CD4-positive, alpha-beta memory T cell (primary cell): ENCODE results near the gene ANKRD10. TPM values are rescaled to one million over a fixed set of nuclear protein-coding genes. Genes with fewer than 3 reads are reported as not detected.
A peak's percentile ranks its signal among the peaks of the same experiment; 100 is the strongest.

Source experiments
- CTCF ChIA-PET: fragments of 350-600 bp; sonication (Branson Sonifier 250); formaldehyde crosslinking; loops from one replicate; lab custom pipeline; 2021; ENCODE audit warnings: inconsistent platforms; ENCODE audit not compliant: partially characterized antibody; lab: Charles Lee
- POLR2A ChIA-PET: fragments of 350-600 bp; sonication (Branson Sonifier 250); formaldehyde crosslinking; loops from one replicate; lab custom pipeline; 2021; ENCODE audit not compliant: partially characterized antibody; lab: Charles Lee
- DNase-seq, 5 donors: peaks; one replicate each; pipeline versions ENCODE4 v3.0.0 to v3.0.0-alpha.2; 2020 to 2022; ENCODE audit warnings: mixed read lengths in 1 of 5
- H3K27ac ChIP-seq: one replicate; pipeline ENCODE4 v1.7.0; 2013; ENCODE audit warnings: low read depth, low read length
- H3K27me3 ChIP-seq: 2 replicates; pipeline ENCODE4 v1.7.0; 2013; ENCODE audit warnings: mild to moderate bottlenecking, low read length, moderate library complexity; ENCODE audit not compliant: insufficient read depth
- H3K36me3 ChIP-seq: 2 replicates; pipeline ENCODE4 v1.7.0; 2013; ENCODE audit warnings: mild to moderate bottlenecking, low read length, moderate library complexity; ENCODE audit not compliant: insufficient read depth
- H3K4me1 ChIP-seq: 2 replicates; pipeline ENCODE4 v1.7.0; 2013; ENCODE audit warnings: mild to moderate bottlenecking, low read length, moderate library complexity; ENCODE audit not compliant: insufficient read depth
- H3K4me3 ChIP-seq, 2 donors: one replicate each; pipeline ENCODE4 v1.7.0; 2013; ENCODE audit warnings: low read length in 2 of 2, mild to moderate bottlenecking in 1 of 2
- H3K9me3 ChIP-seq, 2 donors: one replicate each; pipeline ENCODE4 v1.7.0; 2013; ENCODE audit warnings: low read length in 2 of 2, control low read depth in 1 of 2; ENCODE audit not compliant: control insufficient read depth in 1 of 2
- H3K27ac Mint-ChIP-seq, 7 donors: one replicate each; pipeline ENCODE4 v1.8.0; 2020 to 2021; ENCODE audit warnings: mixed read lengths in 7 of 7, mild to moderate bottlenecking in 6 of 7, inconsistent platforms in 3 of 7, moderate library complexity in 3 of 7
- H3K27me3 Mint-ChIP-seq, 2 donors: one replicate each; pipeline ENCODE4 v1.8.0; 2020 to 2021; ENCODE audit warnings: mixed read lengths in 2 of 2
- H3K36me3 Mint-ChIP-seq, 2 donors: one replicate each; pipeline ENCODE4 v1.8.0; 2020 to 2021; ENCODE audit warnings: mixed read lengths in 2 of 2, inconsistent platforms in 1 of 2, mild to moderate bottlenecking in 1 of 2
- H3K4me1 Mint-ChIP-seq, 4 donors: one replicate each; pipeline ENCODE4 v1.8.0; 2020 to 2021; ENCODE audit warnings: mixed read lengths in 4 of 4, mild to moderate bottlenecking in 1 of 4
- H3K4me3 Mint-ChIP-seq, 8 donors: one replicate each; pipeline ENCODE4 v1.8.0; 2020 to 2021; ENCODE audit warnings: mixed read lengths in 8 of 8, mild to moderate bottlenecking in 7 of 8, moderate library complexity in 6 of 8, inconsistent platforms in 3 of 8
- H3K9me3 Mint-ChIP-seq, 8 donors: one replicate each; pipeline ENCODE4 v1.8.0; 2020 to 2021; ENCODE audit warnings: mixed read lengths in 8 of 8, mild to moderate bottlenecking in 5 of 8, inconsistent platforms in 3 of 8, moderate library complexity in 1 of 8
- intact Hi-C: fragments of 100-400 bp; cut with micrococcal nuclease; formaldehyde crosslinking; loops from one replicate; pipeline ENCODE4 v1.15.1; 2023
- polyA plus RNA-seq, 2 donors: library from polyadenylated mRNA; unstranded; fragments of 300-500 nt; fragmentation: Illumina TruSeq; gene quantifications; one replicate each; pipeline ENCODE4 v1.2.3, GENCODE V29; 2021
- total RNA-seq, 2 experiments: library from RNA; stranded (reverse); gene quantifications; one replicate each; pipeline ENCODE4 v1.2.3, GENCODE V29; 2021

ANKRD10 gene
- total and polyA plus RNA-seq, 4 experiments from 2014 or later: 53.0 to 140 (median 95.3) TPM

DNA sequence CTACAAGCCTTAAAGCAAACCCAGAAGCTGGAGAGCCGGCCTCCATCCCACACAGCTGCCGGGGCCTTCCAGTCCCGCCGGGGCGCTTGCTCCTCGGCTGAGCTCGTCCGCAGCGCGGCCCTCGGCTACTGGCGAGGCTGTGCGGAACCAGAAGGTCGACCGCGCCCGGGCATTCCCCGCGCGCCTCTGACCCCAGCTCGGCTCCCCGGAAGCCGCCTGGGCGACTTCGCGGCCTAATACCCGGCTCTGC is 863 bp downstream of the ANKRD10 start:
- ChIA-PET POLR2A (interaction anchor here (1.1 to 2.9 kb wide), 6 partner anchors 38 to 352 kb away, joined by 3 to 48 read pairs (median 6); partner anchors contain the start of genes CARS2, ING1, NAXD and RAB20), CTCF (interaction anchor here (0.8 to 1.2 kb wide), 4 partner anchors 8 to 311 kb away, joined by 3 to 4 read pairs (median 3); no protein-coding TSS in a partner anchor)
- Histone ChIP-seq H3K4me1 (peaks cover 52% of the 10 kb centered on the region), H3K27ac (peak overlapping the region; percentile 77), H3K36me3 (peaks cover 5% of the 10 kb centered on the region), H3K9me3 (no peaks in the 10 kb centered on the region), H3K27me3 (no peaks in the 10 kb centered on the region), H3K4me3 (peak overlapping the region; percentile 26 to 89)
- intact Hi-C loops: loop anchor here (2.0 to 10.0 kb wide), 2 partner anchors 299 to 353 kb away; partner anchors contain the start of genes NAXD and RAB20
- peak overlapping the region; percentile 87 to 96 (median 92) for H3K27ac Mint-ChIP-seq
- DNase-seq: no peak
- H3K4me1 Mint-ChIP-seq: peaks cover 29 to 64% (median 48%) of the 10 kb centered on the region in 4 donors
- H3K27me3 Mint-ChIP-seq: no peaks in the 10 kb centered on the region
- H3K36me3 Mint-ChIP-seq: peaks cover 7 to 21% of the 10 kb centered on the region in 2 donors
- H3K9me3 Mint-ChIP-seq: no peaks in the 10 kb centered on the region
- H3K4me3 Mint-ChIP-seq: peak overlapping the region; percentile 81 to 95 (median 92)

DNA sequence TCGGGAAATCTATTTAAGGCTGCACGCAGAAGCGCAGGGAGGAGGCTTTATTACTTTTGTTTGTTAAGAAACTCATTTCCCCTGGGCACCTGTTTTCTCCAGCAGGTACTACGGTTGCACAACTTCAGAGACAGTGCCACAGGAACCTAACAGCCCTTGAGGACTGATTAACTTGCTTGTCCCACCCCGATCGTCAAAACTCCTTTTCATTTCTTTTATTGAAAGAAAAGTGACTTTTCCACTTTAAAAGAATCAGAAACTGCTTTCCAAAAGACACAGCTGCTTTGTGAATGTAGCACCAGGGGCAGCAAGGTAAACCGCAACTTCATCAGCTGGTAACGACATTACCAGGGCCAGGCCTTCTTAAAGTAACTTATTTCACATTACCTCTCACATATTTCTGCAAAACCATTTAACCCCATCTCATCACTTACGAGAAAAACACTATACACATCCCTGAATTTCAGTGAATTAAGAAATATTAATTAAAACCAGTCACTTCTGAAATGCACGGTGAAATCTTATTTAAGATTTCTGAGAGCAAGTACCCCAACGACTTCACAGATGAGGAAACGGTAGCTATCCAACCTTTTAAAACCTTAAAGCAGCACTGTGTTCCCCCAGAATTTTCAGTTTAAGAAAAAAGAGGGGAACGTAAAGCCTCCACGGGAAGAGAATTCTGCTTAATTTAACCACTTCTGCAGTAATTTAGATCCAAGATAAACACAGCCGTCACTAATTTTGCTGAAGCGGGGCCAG is 1.4 kb downstream of the ANKRD10 start:
- H3K4me1 ChIP-seq: peaks cover 57% of the 10 kb centered on the region
- intact Hi-C loops: loop anchor here (2.0 to 10.0 kb wide), 2 partner anchors 299 to 353 kb away; partner anchors contain the start of genes NAXD and RAB20
- H3K9me3 Mint-ChIP-seq: no peaks in the 10 kb centered on the region
- peaks cover 7 to 25% of the 10 kb centered on the region in 2 donors for H3K36me3 Mint-ChIP-seq
- peak; percentile 12 to 51 (median 32) for DNase-seq
- peaks cover 8% of the 10 kb centered on the region for H3K36me3 ChIP-seq
- H3K27me3 Mint-ChIP-seq: no peaks in the 10 kb centered on the region
- peak overlapping the region; percentile 26 to 89 for H3K4me3 ChIP-seq
- no peaks in the 10 kb centered on the region for H3K9me3 ChIP-seq
- H3K27me3 ChIP-seq: no peaks in the 10 kb centered on the region
- peak overlapping the region; percentile 77 for H3K27ac ChIP-seq
- H3K4me1 Mint-ChIP-seq: peaks cover 31 to 69% (median 53%) of the 10 kb centered on the region in 4 donors
- H3K4me3 Mint-ChIP-seq: peak overlapping the region; percentile 81 to 95 (median 92)
- H3K27ac Mint-ChIP-seq: peak overlapping the region; percentile 87 to 96 (median 92)
- ChIA-PET CTCF (interaction anchor here (0.8 to 1.2 kb wide), 4 partner anchors 8 to 311 kb away, joined by 3 to 4 read pairs (median 3); no protein-coding TSS in a partner anchor), POLR2A (interaction anchor here (1.1 to 2.9 kb wide), 6 partner anchors 37 to 352 kb away, joined by 3 to 48 read pairs (median 6); partner anchors contain the start of genes CARS2, ING1, NAXD and RAB20)

DNA sequence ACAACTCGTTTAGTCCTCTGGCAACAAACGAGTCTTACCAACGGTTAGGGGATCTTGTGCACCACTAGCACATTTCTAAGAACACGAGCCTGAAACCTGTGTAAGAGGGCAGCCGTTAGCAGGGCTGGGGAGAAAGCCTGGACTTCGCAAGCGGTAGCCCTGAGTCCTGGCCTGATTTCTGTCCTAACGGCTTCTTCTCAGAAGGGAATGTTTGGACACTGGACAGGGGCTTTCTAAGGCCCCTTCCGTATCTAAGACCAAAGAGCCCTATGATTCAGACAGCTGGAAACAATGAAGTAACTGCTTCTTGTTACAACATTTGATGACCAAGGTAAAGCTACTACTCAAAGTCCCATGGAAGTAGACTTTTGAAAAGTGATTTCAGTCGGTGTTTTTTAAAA is 2.2 kb downstream of the ANKRD10 start:
- Mint-ChIP-seq H3K27me3 (no peaks in the 10 kb centered on the region), H3K27ac (peak overlapping the region in 5 of 7 donors; percentile 29 to 95 (median 89)), H3K9me3 (no peaks in the 10 kb centered on the region), H3K4me1 (peaks cover 35 to 72% (median 59%) of the 10 kb centered on the region in 4 donors), H3K4me3 (peak overlapping the region in 7 of 8 donors; percentile 69 to 95 (median 93)), H3K36me3 (peaks cover 10 to 32% of the 10 kb centered on the region in 2 donors)
- Histone ChIP-seq H3K4me3 (peak overlapping the region; percentile 26 to 89), H3K4me1 (peaks cover 58% of the 10 kb centered on the region), H3K9me3 (no peaks in the 10 kb centered on the region), H3K27ac (peak overlapping the region; percentile 77), H3K27me3 (no peaks in the 10 kb centered on the region), H3K36me3 (peaks cover 13% of the 10 kb centered on the region)
- ChIA-PET CTCF (interaction anchor here (0.6 kb wide), 1 partner anchor 18 kb away, joined by 4 read pairs; no protein-coding TSS in a partner anchor), POLR2A (interaction anchor here (1.1 kb wide), 1 partner anchor 197 kb away, joined by 3 read pairs; no protein-coding TSS in a partner anchor)
- DNase-seq: no peak
- intact Hi-C loops: loop anchor here (10.0 kb wide), 1 partner anchor 298 kb away; the partner anchor contains the start of gene NAXD

DNA sequence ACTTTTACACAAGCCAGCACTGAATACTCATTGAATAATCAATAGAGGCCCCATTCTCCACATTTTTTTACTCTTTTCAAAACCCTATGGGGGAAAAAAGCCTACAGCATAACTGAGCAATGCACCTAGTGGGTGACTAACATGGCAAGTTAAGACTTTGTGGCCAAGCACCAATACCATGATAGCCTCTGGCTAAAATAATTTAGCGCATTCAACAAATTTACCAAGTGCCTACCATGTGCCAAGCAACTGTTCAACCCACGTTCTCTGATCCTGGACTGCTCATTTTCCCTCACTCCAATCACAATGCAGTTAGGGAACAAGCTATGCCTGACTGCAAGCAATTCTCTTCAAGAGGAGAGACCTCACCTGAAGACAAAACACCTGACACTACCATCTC is 3.0 kb downstream of the ANKRD10 start:
- Histone ChIP-seq H3K27ac (no peak overlapping the region), H3K4me1 (peaks cover 58% of the 10 kb centered on the region), H3K9me3 (no peaks in the 10 kb centered on the region), H3K27me3 (no peaks in the 10 kb centered on the region), H3K4me3 (no peak overlapping the region), H3K36me3 (peaks cover 13% of the 10 kb centered on the region)
- Mint-ChIP-seq H3K36me3 (peaks cover 10 to 37% of the 10 kb centered on the region in 2 donors), H3K4me1 (peaks cover 39 to 80% (median 63%) of the 10 kb centered on the region in 4 donors), H3K27ac (peak overlapping the region in 3 of 7 donors; percentile 2 to 92 (median 87)), H3K9me3 (no peaks in the 10 kb centered on the region), H3K27me3 (no peaks in the 10 kb centered on the region), H3K4me3 (peak overlapping the region in 5 of 8 donors; percentile 17 to 95 (median 92))
- CTCF ChIA-PET: no interaction called here
- POLR2A ChIA-PET: interaction anchor here (1.1 kb wide), 1 partner anchor 196 kb away, joined by 3 read pairs; no protein-coding TSS in a partner anchor
- DNase-seq: no peak
- intact Hi-C loops: loop anchor here (10.0 kb wide), 1 partner anchor 297 kb away; the partner anchor contains the start of gene NAXD

GRCh38 chr13:110910013-110910890 is 4.6 kb downstream of the ANKRD10 start:
- Mint-ChIP-seq H3K4me3 (peak overlapping the region in 2 of 8 donors; percentile 12 to 18), H3K36me3 (peaks cover 21 to 54% of the 10 kb centered on the region in 2 donors), H3K4me1 (peaks cover 49 to 80% (median 67%) of the 10 kb centered on the region in 4 donors), H3K9me3 (no peaks in the 10 kb centered on the region), H3K27me3 (no peaks in the 10 kb centered on the region), H3K27ac (no peak overlapping the region)
- H3K27me3 ChIP-seq: no peaks in the 10 kb centered on the region
- H3K36me3 ChIP-seq: peaks cover 19% of the 10 kb centered on the region
- no peaks in the 10 kb centered on the region for H3K9me3 ChIP-seq
- H3K4me3 ChIP-seq: no peak overlapping the region
- CTCF ChIA-PET: no interaction called here
- POLR2A ChIA-PET: no interaction called here
- peaks cover 49% of the 10 kb centered on the region for H3K4me1 ChIP-seq
- DNase-seq: no peak
- H3K27ac ChIP-seq: no peak overlapping the region
- intact Hi-C loops: loop anchor here (10.0 kb wide), 1 partner anchor 295 kb away; the partner anchor contains the start of gene NAXD

DNA sequence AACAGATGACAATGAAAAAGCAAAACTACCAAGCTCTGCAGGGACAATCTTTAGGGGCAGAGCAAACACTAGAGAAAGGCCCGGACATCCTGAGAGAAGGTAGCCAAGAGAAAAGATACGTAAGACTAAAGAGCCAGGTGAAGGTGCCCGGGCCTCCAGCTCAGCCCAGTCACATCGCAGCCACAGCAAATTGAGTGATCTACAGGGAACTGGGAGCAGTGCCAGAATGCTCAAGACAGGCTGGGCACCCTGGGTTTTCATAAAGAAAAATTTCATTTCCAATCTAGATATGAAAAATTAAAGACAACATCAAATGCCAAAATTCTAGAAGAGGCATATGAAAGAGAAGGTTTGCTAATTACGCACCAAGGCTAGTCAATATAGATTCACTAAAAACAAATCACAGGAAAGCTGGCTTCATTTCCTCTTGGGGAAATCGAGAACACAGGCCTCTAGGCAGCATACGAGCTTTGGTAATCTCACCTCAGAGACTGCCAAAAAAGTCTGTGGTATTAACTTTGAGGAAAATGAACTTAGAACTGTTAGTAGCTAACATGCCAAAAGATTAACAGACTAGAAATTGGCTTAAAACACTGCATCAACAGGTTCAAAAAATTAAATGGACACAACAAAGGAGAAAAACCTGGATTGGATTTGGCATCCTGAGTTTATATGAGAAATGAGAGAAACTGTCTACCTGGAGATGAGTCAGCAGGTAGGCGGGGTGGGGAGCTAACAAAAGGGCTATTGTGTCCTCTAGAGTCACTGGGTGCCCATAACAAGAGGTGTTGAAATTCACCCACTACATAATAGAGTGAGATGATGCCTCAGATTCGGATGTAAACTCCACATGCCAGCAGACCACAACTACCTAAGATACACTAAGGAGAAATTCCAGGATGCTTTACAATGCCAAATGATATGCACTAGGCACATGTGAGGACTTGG is 6.6 kb downstream of the ANKRD10 start:
- H3K27ac ChIP-seq: no peak overlapping the region
- no peak for DNase-seq
- ChIA-PET CTCF (no interaction called here), POLR2A (no interaction called here)
- H3K27me3 Mint-ChIP-seq: no peaks in the 10 kb centered on the region
- H3K4me1 Mint-ChIP-seq: peaks cover 47 to 74% (median 62%) of the 10 kb centered on the region in 4 donors
- no peaks in the 10 kb centered on the region for H3K9me3 Mint-ChIP-seq
- intact Hi-C loops: no loop called here
- H3K4me1 ChIP-seq: peaks cover 47% of the 10 kb centered on the region
- peak overlapping the region in 4 of 7 donors; percentile 5 to 55 (median 24) for H3K27ac Mint-ChIP-seq
- H3K4me3 Mint-ChIP-seq: no peak overlapping the region
- no peaks in the 10 kb centered on the region for H3K27me3 ChIP-seq
- peaks cover 24 to 60% of the 10 kb centered on the region in 2 donors for H3K36me3 Mint-ChIP-seq
- H3K4me3 ChIP-seq: no peak overlapping the region
- no peaks in the 10 kb centered on the region for H3K9me3 ChIP-seq
- H3K36me3 ChIP-seq: peaks cover 19% of the 10 kb centered on the region
